HG03135 (cell line): ENCODE measurements around the gene TMPRSS9.
"Not testable (repeated sequence)": the region's sequence is repeated elsewhere in the genome, so short reads cannot be mapped to it uniquely, and the experiment has no call there.

ENCODE experiments used
- ATAC-seq: cut with Tn5 transposase; IDR thresholded peaks from one replicate; pipeline ENCODE4 v1.9.1; 2021; ENCODE audit warnings: mild to moderate bottlenecking, moderate library complexity; ENCODE audit not compliant: unreplicated experiment

The TMPRSS9 gene

GRCh38 chr19:2341244-2341751, 18.8 kb upstream of the TMPRSS9 start:
- no peak for ATAC-seq

DNA sequence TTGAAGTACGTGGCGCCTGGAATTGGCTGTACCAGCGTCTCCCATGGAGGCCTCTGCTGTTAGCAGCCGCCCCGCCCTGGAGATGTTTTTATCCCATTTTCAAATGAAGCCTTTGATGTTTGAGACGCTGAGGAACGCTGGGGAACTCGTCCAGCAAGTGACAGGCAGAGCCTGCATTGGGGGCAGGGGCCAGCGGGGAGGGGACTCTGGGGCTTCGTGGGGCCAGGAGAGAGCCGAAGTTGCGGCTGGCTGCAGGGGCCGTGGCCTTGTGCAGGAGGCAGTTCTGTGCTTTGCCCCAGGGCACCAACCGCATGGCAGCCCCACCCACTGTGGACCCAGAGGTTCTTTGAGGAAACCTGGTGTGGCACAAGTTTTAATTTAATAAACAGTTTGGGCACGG, 18.1 kb upstream of the TMPRSS9 start:
- ATAC-seq = no peak

- ATAC-seq = no peak
These were observed 17.3 kb upstream of the TMPRSS9 start for GRCh38 chr19:2342656-2343288.

GRCh38 chr19:2343289-2343982, 16.6 kb upstream of the TMPRSS9 start:
- no peak for ATAC-seq

- no peak for ATAC-seq
These were observed 15.6 kb upstream of the TMPRSS9 start for GRCh38 chr19:2344381-2344870.

DNA sequence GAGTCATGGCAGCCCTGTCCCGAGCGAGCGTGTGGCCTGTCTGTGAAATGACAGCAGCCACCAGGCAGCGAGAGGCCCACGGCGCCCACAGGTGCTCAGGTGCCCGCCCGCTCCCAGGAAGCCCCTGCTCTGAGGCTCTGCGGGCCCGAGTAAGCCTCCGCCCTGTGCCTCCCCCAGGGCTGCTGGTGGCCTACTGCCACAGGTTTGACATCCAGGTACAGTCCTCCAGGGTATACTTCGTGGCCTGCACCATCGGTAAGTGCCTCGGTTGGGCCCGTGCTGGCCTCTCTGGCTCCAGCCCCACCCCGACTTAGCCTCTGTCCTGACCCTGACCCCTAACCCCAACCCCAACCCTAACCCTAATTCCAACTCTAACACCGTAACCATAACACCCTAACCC, 15.0 kb upstream of the TMPRSS9 start:
- no peak for ATAC-seq

DNA sequence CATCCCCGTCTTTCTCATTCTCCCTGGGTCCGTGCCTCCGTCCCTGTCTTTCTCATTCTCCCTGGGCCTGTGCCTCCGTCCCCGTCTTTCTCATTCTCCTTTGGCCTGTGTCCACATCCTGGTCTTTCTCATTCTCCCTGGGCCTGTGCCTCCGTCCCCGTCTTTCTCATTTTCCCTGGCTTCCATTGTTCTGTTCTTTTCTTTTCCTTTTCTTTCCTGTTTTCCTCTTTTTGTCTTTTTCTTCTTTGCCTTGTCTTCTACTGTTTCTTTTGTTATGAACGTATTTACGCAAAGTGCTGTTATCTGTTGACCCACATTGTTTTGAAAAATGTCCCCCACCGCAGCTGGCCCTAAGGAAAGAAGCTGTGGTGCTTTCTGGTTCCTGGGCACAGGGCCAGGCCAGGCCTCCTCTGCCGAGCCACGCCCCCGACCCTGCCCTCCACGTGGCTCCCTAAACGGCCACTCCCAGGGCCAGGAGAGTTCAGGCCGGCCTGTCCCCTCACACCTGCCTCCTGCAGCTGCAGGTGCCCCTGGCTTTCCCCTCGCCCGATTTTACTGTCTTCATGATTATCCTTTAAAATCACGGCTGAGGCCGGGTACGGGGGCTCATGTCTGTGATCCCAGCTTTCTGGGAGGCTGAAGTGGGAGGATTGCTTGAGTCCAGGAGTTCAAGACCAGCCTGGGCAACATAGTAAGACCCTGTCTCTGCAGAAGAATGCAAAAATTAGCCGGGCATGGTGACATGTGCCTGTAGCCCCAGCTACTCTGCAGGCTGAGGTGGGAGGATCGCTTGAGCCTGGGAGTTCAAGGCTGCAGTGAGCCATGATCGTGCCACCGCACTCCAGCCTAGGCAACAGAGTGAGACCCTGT, 14.0 kb upstream of the TMPRSS9 start:
- no peak for ATAC-seq

DNA sequence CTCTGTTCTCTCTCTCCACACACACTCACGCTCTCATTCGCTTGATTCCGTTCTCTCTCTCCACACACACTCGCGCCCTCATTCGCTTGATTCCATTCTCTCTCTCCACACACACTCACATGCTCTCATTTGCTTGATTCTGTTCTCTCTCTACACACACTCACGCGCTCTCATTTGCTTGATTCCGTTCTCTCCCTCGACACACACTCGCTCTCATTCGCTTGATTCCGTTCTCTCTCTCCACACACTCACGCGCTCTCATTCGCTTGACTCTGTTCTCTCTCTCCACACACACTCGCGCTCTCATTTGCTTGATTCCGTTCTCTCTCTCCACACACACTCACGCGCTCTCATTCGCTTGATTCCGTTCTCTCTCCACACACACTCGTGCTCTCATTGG, 10.2 kb upstream of the TMPRSS9 start:
- not testable (repeated sequence) for ATAC-seq

DNA sequence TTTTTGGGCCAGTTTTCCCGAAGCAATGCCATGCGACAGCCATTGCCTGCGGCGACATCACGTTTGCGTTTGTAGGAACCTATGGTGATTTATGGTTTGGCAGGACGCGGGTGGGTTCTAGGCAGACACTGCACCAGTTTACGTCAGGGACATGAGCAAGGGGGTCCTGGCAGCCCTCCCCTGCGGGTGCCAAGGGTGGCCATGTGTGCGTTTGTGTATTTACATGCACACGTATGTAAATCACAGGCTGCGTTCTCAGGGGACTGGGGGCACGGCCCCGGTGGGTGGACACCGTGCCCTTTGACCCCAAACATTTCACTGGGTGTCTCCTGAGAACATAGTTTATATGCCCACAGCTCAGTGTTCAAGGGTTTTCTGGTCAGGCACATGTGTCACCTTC, 9.4 kb upstream of the TMPRSS9 start:
- no peak for ATAC-seq

DNA sequence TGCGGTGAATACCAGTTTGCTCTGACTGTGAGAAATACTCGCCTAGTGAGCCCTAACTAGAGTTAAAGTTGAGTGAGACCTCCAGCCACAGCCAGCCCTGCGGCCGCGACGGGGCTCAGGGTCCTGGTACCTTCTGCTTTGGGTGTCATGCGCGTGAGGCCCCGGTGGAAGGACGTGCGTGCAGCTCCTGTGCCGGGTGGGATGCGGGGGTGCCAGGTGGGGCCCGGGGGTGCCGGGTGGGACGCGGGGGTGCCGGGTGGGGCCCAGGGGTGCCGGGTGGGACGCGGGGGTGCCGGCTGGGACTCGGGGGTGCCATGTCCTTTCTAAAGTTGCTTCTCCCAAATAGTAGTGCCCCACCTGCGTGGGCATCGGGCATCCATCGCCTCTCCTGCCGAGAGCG, 8.5 kb upstream of the TMPRSS9 start:
- ATAC-seq = no peak

DNA sequence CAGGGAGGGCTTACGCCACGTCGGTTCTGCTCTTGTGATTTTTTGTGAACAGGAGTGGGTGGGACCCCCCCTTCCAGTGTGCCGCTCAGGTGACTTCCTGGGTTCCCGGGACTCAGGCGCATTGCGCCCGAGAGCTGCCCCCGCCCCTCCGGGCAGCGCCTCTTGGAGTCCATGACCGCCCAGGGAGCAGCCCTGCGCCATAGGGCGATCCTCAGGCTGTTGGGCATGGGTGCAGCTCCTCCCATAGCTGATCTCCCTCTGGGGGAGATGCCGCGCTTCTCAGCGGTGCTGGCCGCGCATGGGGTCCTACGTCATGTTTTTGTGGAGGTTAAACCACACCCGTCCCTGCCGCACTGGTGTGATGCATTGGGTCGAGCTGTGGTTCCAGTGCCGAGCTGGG, 7.9 kb upstream of the TMPRSS9 start:
- no peak for ATAC-seq

DNA sequence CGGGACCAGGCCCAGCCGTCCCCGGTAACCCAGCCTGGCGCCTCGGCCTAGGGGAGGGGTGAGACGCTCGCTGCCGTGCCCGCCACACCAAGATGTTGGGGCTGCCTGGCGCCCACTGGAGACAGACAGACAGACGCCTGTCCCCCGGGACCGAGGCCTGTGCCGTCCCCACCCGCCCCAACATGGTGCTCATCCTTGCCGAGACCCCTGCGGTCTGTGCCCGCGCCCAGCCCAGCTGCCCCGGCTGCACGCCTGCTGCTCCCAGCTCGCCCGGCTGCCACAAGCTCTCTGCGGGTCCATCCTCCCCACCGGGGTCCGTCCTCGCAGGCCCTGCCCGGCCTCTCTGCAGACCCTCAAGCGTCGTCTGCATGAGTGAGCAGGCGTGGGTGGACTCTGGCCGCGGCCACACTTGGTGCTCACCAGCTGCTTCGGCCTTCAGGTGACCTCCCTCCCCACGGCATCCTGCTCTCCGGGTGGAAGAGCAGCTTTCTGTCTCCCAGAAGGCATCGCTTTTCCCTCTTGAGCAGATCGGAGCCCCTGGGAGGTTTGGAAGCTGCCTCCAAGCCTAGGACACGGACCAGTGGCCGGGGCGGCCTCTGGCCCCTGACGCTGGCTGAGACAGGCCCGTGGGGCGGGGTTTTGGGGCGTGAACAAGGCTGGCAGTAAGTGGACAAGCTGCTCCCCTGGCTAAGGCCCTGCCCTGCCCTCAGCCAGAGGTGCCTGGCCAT, 6.7 kb upstream of the TMPRSS9 start:
- no peak for ATAC-seq

- no peak for ATAC-seq
These were observed 6.0 kb upstream of the TMPRSS9 start for GRCh38 chr19:2353887-2354592.

DNA sequence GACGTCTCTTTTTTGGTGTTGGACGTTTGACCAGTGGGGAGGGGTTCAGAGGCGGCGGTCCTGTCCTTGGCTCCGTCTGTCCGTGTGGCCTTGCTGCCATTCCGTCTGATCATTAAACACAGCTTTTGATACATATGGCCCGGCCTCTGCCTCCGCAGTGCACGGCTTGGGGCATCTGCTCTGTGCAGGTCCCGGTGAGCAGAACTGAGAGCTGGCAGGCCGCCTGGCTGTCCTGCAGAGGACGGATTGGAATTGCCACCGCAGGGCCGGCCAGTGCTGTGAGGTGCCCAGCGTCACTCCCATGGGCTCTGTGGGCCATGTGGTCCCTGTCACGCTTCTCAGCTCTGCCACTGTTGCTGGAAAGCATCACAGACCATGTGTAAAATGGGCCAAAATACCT, 5.4 kb upstream of the TMPRSS9 start:
- ATAC-seq = no peak

DNA sequence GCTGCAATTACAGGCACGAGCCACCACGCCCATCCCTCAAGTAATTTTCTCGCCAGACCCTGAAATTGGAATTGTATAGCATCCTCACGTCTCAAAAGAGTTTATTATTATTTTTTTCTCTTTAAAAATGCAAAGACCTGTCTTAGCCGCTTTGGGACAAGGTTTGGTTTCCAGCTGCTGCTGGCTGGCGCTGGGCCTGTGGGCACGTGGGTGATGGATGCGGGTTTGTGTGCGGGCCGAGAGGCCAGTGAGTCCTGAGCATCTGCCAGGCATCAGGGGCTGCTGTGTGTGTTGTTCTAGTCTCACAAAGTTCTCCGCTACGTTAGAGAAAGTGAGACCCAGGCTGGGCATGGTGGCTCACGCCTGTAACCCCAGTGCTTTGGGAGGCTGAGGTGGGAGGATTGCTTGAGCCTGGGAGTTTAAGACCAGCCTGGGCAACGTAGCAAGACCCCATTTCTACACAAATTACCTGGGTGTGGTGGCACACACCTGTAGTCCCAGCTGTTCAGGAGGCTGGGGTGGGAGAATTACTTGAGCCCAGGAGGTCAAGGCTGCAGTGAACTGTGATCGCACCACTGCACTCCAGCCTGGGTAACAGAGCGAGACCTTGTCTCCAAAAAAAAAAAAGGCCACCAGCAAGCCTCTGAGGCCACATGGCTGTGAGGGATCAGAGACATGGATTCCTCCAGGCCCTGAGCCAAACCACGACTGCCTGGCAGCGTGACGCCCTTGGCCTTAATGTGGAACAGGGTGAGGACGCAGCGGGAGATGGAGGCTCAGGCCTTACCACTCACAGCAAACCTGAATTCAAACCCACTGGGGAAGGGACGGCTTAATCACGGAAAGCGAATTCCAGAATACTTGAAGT, 4.7 kb upstream of the TMPRSS9 start:
- no peak for ATAC-seq

DNA sequence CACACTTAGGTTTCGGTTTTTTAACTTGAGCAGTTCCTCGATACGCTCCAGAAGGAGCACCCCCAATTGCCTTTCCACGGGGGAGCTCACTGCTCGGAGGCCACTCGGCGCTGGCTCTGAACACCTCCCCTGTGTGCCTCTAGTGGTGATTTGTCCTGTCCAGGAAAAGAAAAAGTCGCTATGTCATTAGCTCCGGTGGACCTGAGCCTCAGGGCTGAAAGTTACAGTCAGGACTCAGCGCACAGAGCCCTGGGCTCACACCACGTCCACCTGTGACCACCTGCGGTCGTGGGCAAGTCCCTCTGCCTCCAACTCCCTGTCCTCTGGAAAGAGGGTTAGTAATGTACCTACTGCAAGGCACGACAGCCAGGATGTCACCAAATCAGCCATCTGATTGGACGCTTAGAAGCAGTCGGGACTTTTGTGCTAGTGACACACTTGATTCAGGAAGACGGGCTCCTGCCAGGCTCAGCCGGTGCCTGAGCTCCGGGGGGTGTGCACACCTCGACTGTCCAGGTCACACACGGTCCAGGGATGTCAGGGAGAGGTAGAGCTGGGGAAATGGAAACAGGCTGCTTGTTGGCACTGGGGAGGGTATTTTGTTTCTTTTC, 3.9 kb upstream of the TMPRSS9 start:
- no peak for ATAC-seq

DNA sequence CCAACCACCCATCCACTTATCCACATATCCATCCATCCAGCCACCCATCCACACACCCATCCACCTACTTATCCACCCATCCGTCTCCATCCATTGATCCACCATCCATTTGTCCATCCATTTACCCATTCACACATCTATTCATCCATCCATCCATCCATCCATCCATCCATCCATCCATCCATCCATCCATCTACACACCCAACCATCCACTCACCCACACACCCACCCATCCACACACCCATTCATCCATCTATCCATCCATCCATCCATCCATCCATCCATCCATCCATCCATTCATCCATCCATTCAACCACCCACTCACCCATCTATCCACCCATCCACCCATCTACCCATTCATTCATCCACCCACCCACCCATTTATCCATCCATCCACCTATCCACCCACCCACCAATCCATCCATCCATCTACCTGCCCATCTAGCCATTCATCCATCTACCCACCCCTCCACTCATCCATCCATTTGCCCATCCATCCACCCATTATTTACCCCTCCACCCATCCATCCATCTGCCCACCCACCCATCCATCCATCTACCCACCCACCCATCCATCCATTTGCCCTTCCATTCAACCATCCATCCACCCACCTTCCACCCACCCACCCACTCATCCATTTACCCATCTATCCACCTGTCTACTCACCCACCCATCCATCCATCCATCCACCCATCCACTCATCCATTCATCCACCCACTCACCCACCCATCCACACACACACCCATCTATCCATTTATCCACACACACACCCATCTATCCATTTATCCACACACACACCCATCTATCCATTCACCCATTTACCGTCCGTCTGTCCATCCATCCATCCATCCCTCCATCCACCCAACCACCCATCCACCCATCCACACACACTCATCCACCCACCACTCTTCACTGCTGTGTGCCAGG, 2.5 kb upstream of the TMPRSS9 start:
- no peak for ATAC-seq
